ENCODE data around the gene SUN1.

GRCh38 chr7:840001-840600 is 7.8 kb downstream of the SUN1 start:
- TF ChIP-seq FOXM1 (IDR thresholded peaks at IDR 0.05; ENCODE audit: low read depth) (no peak), CTCF (IDR thresholded peaks at IDR 0.05) (no peak), MXI1 (IDR thresholded peaks at IDR 0.05; ENCODE audit: low read depth, low read length) (no peak), ELF1 (IDR thresholded peaks at IDR 0.05) (no peak), CHD2 (IDR thresholded peaks at IDR 0.05; ENCODE audit: low read length, partially characterized antibody) (no peak), EZH2phosphoT487 (IDR thresholded peaks at IDR 0.05; ENCODE audit: borderline replicate concordance, low read depth) (no peak), MEF2A (IDR thresholded peaks at IDR 0.05; ENCODE audit: borderline replicate concordance, low read depth) (no peak), MAX (IDR thresholded peaks at IDR 0.05; ENCODE audit: low read depth) (no peak), TAF1 (IDR thresholded peaks at IDR 0.05; ENCODE audit: borderline replicate concordance, low read depth, low read length) (no peak), NFIC (IDR thresholded peaks at IDR 0.05; ENCODE audit: borderline replicate concordance) (no peak), FOSL2 (IDR thresholded peaks at IDR 0.05; ENCODE audit: borderline replicate concordance, low read depth) (no peak), NRF1 (IDR thresholded peaks at IDR 0.05; ENCODE audit: low read depth, low read length) (no peak)
